ENCODE data around the gene LIMS2.

Gene LIMS2

GRCh38 chr2:127655209-127656073, 19.9 kb downstream of the LIMS2 start:
- TF ChIP-seq, protein P1, sequence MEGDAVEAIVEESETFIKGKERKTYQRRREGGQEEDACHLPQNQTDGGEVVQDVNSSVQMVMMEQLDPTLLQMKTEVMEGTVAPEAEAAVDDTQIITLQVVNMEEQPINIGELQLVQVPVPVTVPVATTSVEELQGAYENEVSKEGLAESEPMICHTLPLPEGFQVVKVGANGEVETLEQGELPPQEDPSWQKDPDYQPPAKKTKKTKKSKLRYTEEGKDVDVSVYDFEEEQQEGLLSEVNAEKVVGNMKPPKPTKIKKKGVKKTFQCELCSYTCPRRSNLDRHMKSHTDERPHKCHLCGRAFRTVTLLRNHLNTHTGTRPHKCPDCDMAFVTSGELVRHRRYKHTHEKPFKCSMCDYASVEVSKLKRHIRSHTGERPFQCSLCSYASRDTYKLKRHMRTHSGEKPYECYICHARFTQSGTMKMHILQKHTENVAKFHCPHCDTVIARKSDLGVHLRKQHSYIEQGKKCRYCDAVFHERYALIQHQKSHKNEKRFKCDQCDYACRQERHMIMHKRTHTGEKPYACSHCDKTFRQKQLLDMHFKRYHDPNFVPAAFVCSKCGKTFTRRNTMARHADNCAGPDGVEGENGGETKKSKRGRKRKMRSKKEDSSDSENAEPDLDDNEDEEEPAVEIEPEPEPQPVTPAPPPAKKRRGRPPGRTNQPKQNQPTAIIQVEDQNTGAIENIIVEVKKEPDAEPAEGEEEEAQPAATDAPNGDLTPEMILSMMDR (IDR thresholded peaks at IDR 0.05; ENCODE audit: low read depth, low read length) = no peak
- TF ChIP-seq, protein P2, sequence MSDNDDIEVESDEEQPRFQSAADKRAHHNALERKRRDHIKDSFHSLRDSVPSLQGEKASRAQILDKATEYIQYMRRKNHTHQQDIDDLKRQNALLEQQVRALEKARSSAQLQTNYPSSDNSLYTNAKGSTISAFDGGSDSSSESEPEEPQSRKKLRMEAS (IDR thresholded peaks at IDR 0.05; ENCODE audit: low read depth, low read length) = no peak
- TF ChIP-seq POLR2A (IDR thresholded peaks at IDR 0.05; ENCODE audit: extremely low read depth, insufficient read length) (no peak), MYC (IDR thresholded peaks at IDR 0.05; ENCODE audit: low read depth, low read length) (no peak)
- H3K4me3 ChIP-seq (ENCODE audit: low read depth, low read length) = no peak overlapping the region
- no peak for DNase-seq (ENCODE audit: low read depth)

DNA sequence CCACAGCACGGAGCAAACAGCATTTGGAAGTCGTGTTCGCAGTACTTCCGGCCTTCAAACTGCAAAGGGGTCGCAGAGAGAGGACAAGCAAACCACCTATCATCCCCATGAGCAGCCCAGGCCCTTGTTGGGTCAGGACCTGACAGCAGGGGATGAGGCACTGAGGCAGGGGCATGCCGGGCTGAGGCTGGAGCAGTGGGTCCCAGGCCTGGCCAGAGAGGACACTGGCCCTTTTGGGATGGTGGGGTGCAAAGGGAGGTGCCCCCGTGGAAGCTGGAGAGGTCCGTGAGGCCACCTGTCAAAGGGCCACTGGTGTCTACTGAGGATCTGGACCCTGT, 20.5 kb downstream of the LIMS2 start:
- no peak for TF ChIP-seq MYC (IDR thresholded peaks at IDR 0.05; ENCODE audit: low read depth, low read length)
- TF ChIP-seq, protein P1 (IDR thresholded peaks at IDR 0.05; ENCODE audit: low read depth, low read length) = no peak
- DNase-seq (ENCODE audit: low read depth) = no peak
- H3K4me3 ChIP-seq (ENCODE audit: low read depth, low read length) = no peak overlapping the region

- TF ChIP-seq, protein P2 (IDR thresholded peaks at IDR 0.05; ENCODE audit: low read depth, low read length) = no peak
- TF ChIP-seq, protein P1 (IDR thresholded peaks at IDR 0.05; ENCODE audit: low read depth, low read length) = no peak
- H3K4me3 ChIP-seq (ENCODE audit: low read depth, low read length) = no peak overlapping the region
- DNase-seq (ENCODE audit: low read depth) = no peak
Measured at GRCh38 chr2:127654084-127654837, 21.1 kb downstream of the LIMS2 start.

- TF ChIP-seq, protein P2 (IDR thresholded peaks at IDR 0.05; ENCODE audit: low read depth, low read length) = no peak
- no peak for TF ChIP-seq MYC (IDR thresholded peaks at IDR 0.05; ENCODE audit: low read depth, low read length)
- TF ChIP-seq, protein P1 (IDR thresholded peaks at IDR 0.05; ENCODE audit: low read depth, low read length) = no peak
- H3K4me3 ChIP-seq (ENCODE audit: low read depth, low read length) = no peak overlapping the region
- no peak for DNase-seq (ENCODE audit: low read depth)
Measured at GRCh38 chr2:127653421-127654083, 21.8 kb downstream of the LIMS2 start.

DNA sequence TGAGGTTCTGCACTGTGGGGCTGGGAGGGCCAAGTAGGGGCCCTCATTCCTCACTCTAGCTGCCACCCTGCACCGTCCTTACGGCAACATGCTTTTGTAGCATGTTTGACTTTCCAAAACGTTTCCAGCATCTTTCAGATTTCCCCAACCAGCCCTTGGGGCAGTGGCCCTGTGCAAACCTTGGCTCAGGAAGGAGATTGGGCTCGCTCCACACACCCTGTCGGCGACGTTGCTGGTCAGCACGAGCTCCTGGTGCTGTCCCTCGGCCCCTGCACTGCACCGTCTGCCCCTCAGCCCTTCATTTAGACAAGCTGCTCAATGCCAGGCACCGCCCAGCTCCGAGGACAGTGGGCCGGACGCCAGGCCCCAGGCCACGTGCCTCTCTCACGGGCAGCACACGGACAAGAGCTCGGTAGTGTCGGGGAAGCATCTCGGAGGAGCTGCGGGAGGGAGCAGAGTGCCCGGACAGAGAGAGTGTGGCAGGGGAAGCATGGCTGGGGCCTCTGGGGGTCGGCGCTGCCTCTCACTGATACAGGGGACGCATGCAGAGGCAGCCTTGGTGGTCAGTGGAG, 22.5 kb downstream of the LIMS2 start:
- H3K4me3 ChIP-seq (ENCODE audit: low read depth, low read length) = no peak overlapping the region
- no peak for DNase-seq (ENCODE audit: low read depth)
- TF ChIP-seq, protein P1 (IDR thresholded peaks at IDR 0.05; ENCODE audit: low read depth, low read length) = no peak
- no peak for TF ChIP-seq POLR2A (IDR thresholded peaks at IDR 0.05; ENCODE audit: extremely low read depth, insufficient read length)
- TF ChIP-seq MYC (IDR thresholded peaks at IDR 0.05; ENCODE audit: low read depth, low read length) = no peak
- TF ChIP-seq, protein P2 (IDR thresholded peaks at IDR 0.05; ENCODE audit: low read depth, low read length) = no peak

Data from NB4 (cell line).